Measurements from ENCODE around the gene NDUFAF5. TPM values are rescaled to one million over a fixed set of nuclear protein-coding genes. Genes with fewer than 3 reads are reported as not detected.

NDUFAF5 gene
- total RNA-seq, 4 donors from 2014 or later: 6.6 to 14.5 (median 10.4) TPM

DNA sequence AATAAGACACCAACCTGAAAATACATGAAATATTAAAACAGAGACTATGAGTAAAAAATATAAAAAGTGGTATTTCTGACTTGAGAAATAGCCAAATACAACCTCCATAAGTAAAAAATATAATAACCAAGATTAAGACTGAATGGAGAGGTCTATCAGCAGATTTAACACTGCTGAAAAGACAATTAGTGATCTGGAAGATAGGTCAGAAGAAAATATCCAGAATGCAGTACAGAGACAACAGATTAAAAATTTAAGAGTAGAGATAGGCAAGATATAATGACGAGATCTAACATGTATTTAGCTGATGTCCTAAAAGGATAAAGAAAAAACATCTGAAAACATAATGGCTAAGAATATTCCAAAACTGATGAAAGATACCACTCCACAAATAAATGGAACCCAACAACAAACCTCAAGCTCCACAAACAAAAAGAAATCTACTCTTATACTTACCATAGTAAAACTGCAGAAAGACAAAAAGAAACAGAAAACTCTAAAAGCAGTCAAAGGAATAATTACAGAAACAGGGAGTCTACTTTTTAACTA lies 18.9 kb upstream of the NDUFAF5 start:
- H3K4me3 ChIP-seq: no peak overlapping the region
- peaks cover 0 to 7% (median 0%) of the 10 kb centered on the region in 3 donors for H3K9me3 ChIP-seq
- peaks cover 11 to 93% (median 15%) of the 10 kb centered on the region in 3 donors for H3K36me3 ChIP-seq
- no peak for DNase-seq
- intact Hi-C loops (cut with DNase I): no loop called here
- TF ChIP-seq POLR2A (IDR thresholded peaks at IDR 0.05): no peak
- TF ChIP-seq, protein P1, sequence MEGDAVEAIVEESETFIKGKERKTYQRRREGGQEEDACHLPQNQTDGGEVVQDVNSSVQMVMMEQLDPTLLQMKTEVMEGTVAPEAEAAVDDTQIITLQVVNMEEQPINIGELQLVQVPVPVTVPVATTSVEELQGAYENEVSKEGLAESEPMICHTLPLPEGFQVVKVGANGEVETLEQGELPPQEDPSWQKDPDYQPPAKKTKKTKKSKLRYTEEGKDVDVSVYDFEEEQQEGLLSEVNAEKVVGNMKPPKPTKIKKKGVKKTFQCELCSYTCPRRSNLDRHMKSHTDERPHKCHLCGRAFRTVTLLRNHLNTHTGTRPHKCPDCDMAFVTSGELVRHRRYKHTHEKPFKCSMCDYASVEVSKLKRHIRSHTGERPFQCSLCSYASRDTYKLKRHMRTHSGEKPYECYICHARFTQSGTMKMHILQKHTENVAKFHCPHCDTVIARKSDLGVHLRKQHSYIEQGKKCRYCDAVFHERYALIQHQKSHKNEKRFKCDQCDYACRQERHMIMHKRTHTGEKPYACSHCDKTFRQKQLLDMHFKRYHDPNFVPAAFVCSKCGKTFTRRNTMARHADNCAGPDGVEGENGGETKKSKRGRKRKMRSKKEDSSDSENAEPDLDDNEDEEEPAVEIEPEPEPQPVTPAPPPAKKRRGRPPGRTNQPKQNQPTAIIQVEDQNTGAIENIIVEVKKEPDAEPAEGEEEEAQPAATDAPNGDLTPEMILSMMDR (IDR thresholded peaks at IDR 0.05): no peak
- H3K4me1 ChIP-seq: no peaks in the 10 kb centered on the region
- H3K27me3 ChIP-seq: no peaks in the 10 kb centered on the region
- 91 to 92% methylated on average over 1 of the region's 1 CpG for WGBS, 2 donors
- no peak overlapping the region for H3K27ac ChIP-seq

DNA sequence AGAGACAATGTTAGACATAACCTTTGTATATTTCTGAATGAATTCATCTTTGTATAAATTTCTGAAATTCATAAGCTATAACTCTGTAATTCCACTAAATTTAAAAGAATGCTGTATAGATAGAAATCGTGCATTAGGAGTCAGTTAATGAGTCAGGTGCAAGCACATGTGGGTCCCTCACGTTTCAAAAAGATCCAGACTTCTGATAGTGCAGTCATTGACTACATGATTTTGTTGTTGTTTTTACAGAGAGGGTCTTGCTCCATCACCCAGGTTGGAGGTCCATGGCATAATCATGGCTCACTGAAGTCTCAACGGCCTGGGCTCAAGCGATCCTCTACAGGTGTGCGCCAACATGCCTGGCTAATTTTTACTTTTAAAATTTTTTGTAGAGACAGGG lies 14.7 kb upstream of the NDUFAF5 start:
- no peak overlapping the region for H3K27ac ChIP-seq
- H3K4me3 ChIP-seq: no peak overlapping the region
- intact Hi-C loops (cut with DNase I): no loop called here
- peaks cover 0 to 7% (median 0%) of the 10 kb centered on the region in 3 donors for H3K9me3 ChIP-seq
- H3K36me3 ChIP-seq: peaks cover 11 to 98% (median 15%) of the 10 kb centered on the region in 3 donors
- H3K27me3 ChIP-seq: no peaks in the 10 kb centered on the region
- no peak for DNase-seq
- no peaks in the 10 kb centered on the region for H3K4me1 ChIP-seq
- TF ChIP-seq, protein P1 (IDR thresholded peaks at IDR 0.05): no peak
- TF ChIP-seq POLR2A (IDR thresholded peaks at IDR 0.05): no peak
- 87% methylated on average over 5 of the region's 5 CpGs for WGBS, 2 donors

DNA sequence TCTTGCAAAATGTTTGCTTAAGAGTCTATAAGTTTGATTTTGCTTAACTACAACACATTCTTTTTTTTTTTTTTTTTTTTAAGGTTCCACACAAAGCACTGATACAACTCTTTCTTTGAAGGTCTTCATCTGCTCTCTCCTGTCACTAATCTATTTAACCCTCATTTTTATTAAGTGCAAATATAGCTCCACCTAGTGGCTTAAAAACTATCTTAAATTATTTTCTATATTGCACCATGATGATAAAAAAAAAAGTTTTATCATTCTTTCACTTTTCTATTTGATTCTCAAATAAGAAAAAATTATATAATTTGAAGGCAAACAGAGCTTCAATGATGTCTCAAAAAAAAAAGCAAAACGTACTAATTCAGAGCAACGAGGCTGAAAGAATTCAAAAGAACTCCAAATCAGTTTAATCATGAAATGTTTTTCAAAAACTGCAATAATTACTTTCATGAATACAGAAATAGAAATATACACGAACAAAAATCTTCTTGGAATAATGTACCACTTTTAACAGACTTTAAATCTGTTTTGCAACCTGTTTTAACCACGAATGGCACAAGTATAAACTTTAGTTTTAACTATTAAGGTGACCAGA lies 12.9 kb upstream of the NDUFAF5 start:
- peaks cover 10 to 98% (median 11%) of the 10 kb centered on the region in 3 donors for H3K36me3 ChIP-seq
- no peaks in the 10 kb centered on the region for H3K27me3 ChIP-seq
- no peak overlapping the region for H3K27ac ChIP-seq
- 43 to 48% methylated on average over 4 of the region's 4 CpGs for WGBS, 2 donors
- H3K9me3 ChIP-seq: no peaks in the 10 kb centered on the region
- intact Hi-C loops (cut with DNase I): no loop called here
- peaks cover 0 to 2% (median 0%) of the 10 kb centered on the region in 3 donors for H3K4me1 ChIP-seq
- no peak for DNase-seq
- no peak overlapping the region for H3K4me3 ChIP-seq
- TF ChIP-seq POLR2A (IDR thresholded peaks at IDR 0.05): no peak
- TF ChIP-seq, protein P1 (IDR thresholded peaks at IDR 0.05): peak in 4 of 6 experiments; percentile 15 to 50 (median 34)

DNA sequence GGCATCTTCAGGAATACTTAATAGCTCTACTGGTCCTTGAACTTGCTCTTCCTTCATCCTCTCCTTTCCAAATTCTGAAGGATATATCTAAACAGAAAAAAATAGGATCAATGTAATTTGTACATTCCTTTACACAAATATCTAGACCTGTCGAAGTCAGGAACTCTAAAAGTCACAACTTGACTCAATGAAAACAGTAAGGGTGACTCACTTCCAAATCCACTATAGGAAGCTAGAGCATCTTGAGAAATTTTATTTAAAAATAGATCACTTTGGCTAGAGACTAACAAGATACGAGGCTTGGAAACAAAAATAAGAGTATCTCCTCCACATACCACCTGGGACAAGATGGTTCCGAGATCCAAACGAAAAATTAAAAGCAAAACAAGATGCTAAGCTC lies 12.3 kb upstream of the NDUFAF5 start:
- Histone ChIP-seq H3K27me3 (no peaks in the 10 kb centered on the region), H3K4me3 (no peak overlapping the region), H3K9me3 (no peaks in the 10 kb centered on the region), H3K27ac (no peak overlapping the region), H3K36me3 (peaks cover 8 to 98% (median 10%) of the 10 kb centered on the region in 3 donors), H3K4me1 (peaks cover 0 to 8% (median 0%) of the 10 kb centered on the region in 3 donors)
- intact Hi-C loops (cut with DNase I): no loop called here
- WGBS, 2 donors: 59 to 68% methylated on average over 4 of the region's 4 CpGs
- no peak for DNase-seq
- TF ChIP-seq POLR2A (IDR thresholded peaks at IDR 0.05): no peak
- TF ChIP-seq, protein P1 (IDR thresholded peaks at IDR 0.05): no peak

DNA sequence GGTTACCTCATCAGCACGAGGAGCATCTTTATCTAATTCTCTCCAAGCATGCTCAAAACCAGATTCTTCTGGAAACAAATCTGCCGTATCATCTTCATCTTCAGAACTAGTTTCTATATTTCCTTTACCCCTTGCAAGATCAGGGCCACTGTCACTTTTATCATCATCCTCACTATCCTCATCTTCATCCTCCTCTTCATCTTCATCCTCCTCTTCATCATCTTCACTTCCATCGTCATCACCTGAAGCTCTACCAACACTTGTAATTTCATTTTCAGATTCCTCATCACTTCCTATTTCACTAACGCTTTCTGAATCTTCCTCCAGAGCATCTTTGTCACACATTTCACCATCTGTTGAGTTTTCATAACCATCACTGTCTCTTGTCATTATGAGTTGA lies 9.0 kb upstream of the NDUFAF5 start:
- Histone ChIP-seq H3K4me3 (no peak overlapping the region), H3K27me3 (no peaks in the 10 kb centered on the region), H3K9me3 (no peaks in the 10 kb centered on the region), H3K27ac (no peak overlapping the region), H3K4me1 (peaks cover 0 to 9% (median 0%) of the 10 kb centered on the region in 3 donors), H3K36me3 (peaks cover 0 to 86% (median under 1%) of the 10 kb centered on the region in 3 donors)
- WGBS, 2 donors: 65 to 81% methylated on average over 4 of the region's 4 CpGs
- intact Hi-C loops (cut with DNase I): no loop called here
- DNase-seq: no peak
- TF ChIP-seq, protein P1 (IDR thresholded peaks at IDR 0.05): no peak
- no peak for TF ChIP-seq POLR2A (IDR thresholded peaks at IDR 0.05)

All from esophagus squamous epithelium (tissue), 5 donors.